CD4-positive, alpha-beta T cell treated with Interleukin-4 for 4 hours (primary cell): ENCODE results near the gene EXOC3L1.

Source experiments
- DNase-seq: peaks from one replicate; pipeline ENCODE4 v3.0.0-alpha.2; 2020

The EXOC3L1 gene

GRCh38 chr16:67180166-67180565 is 9.8 kb downstream of the EXOC3L1 start:
- no peak for DNase-seq

GRCh38 chr16:67179421-67180080 is 10.4 kb downstream of the EXOC3L1 start:
- no peak for DNase-seq

- peak; percentile 66 for DNase-seq
Measured at GRCh38 chr16:67177743-67178699, 11.9 kb downstream of the EXOC3L1 start.

GRCh38 chr16:67176662-67177061 is 13.3 kb downstream of the EXOC3L1 start:
- no peak for DNase-seq

GRCh38 chr16:67174706-67175231 is 15.2 kb downstream of the EXOC3L1 start:
- DNase-seq: no peak

DNA sequence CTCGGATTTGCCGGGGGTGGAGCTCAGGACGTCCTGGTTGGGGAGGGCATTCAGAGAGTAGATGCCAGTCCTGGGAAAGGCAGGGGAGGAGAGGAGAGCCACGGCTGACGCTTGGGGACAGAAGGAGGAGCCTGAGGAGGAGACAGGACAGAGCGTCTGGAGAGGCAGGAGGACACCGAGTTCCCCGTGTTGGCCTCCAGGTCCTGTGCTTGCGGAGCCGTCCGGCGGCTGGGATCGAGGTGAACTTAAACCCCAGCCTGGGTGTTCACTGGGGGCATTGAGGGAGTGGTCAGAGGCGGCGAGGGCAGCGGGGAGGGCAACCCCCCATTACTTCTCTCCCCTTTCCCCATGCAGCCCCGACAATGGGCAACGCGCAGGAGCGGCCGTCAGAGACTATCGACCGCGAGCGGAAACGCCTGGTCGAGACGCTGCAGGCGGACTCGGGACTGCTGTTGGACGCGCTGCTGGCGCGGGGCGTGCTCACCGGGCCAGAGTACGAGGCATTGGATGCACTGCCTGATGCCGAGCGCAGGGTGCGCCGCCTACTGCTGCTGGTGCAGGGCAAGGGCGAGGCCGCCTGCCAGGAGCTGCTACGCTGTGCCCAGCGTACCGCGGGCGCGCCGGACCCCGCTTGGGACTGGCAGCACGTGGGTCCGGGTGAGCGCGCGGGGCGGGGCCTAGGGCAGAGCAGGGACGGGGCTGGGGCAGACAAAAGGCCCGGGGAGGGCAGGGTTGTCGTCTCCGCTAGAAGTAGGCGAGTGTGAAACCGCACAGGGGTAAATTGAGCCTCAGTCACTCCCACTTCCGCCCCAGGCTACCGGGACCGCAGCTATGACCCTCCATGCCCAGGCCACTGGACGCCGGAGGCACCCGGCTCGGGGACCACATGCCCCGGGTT is 15.9 kb downstream of the EXOC3L1 start:
- peak; percentile 67 for DNase-seq

GRCh38 chr16:67173323-67173722 is 16.6 kb downstream of the EXOC3L1 start:
- no peak for DNase-seq

DNA sequence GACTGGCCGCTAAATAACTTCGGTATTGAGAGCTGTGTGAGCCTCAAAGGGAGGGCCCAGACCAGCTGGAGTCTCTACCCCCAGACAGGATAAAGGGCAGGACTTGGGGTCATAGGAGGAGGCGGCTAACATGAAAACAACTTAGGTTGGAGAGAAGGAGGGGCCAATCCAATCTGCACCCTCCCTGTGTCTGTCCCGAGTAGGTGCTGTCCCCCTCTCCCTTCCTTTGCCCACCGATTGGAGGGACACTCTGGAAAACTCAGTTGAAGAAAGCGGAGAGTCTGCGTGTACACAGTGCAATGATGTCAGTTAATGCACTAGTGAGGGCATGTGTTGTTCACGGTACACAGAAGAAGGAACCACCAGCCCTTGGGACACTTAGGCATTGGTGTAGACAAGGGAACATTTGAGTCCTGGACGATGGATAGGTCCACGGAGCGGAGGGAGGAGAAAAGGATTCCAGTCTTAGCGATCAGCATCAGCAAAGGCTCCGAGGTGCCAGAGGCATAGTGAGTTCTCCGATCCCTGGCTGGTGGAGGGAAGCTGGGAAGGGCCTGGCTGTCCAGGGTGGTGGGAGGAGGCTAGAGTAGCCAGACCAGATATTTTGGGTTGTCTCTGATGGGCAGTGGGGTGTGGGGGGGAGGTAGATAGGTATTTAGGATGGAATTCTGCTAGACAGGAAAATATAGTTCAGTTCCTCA is 18.8 kb downstream of the EXOC3L1 start:
- DNase-seq: no peak

- DNase-seq: no peak
Measured at GRCh38 chr16:67170168-67170948, 19.6 kb downstream of the EXOC3L1 start, which contains the start of gene NOL3. Gene NOL3 (plus strand): TSS chr16:67170538.

DNA sequence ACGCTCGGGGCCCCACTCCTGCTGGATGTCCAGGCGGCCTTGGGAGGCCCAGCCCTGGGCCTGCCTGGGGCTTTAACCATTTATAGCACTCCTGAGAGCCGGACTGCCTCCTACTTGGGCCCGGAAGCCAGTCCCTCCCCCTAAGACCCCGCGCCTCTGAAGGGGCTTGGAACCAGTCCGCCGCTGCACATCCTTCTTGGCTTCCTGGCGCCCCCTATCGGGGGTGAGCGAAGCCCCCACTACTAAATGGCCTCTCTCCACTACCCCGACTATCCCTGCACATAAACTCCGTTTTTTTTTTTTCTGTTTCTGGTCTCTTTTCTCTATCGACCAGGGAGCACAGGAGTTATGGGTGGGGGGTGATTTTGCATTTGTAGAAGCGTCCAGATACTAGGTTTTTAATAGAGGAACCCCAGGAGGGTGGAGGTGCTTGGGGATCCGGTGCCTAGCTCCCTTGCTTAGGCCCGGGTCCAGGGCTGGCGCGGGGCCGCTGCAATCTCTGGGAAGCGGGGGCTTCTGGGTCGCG is 20.2 kb downstream of the EXOC3L1 start:
- DNase-seq: no peak

- no peak for DNase-seq
Measured at GRCh38 chr16:67169011-67169451, 20.9 kb downstream of the EXOC3L1 start.

DNA sequence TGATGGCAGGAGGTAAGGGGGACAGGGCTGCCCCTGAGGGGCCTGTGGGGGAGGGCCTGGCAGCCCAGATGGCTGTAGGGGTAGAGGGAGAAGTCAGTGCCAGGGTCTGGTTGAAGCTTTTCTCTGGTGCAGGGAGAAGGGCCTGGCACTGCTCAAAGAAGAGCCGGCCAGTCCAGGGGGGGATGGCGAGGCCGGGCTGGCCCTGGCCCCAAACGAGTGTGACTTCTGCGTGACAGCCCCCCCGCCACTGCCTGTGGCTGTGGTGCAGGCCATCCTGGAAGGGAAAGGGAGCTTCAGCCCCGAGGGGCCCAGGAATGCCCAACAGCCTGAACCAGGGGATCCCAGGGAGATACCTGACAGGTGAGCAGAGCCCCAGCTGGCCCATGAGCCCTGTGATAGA is 22.3 kb downstream of the EXOC3L1 start:
- no peak for DNase-seq

DNA sequence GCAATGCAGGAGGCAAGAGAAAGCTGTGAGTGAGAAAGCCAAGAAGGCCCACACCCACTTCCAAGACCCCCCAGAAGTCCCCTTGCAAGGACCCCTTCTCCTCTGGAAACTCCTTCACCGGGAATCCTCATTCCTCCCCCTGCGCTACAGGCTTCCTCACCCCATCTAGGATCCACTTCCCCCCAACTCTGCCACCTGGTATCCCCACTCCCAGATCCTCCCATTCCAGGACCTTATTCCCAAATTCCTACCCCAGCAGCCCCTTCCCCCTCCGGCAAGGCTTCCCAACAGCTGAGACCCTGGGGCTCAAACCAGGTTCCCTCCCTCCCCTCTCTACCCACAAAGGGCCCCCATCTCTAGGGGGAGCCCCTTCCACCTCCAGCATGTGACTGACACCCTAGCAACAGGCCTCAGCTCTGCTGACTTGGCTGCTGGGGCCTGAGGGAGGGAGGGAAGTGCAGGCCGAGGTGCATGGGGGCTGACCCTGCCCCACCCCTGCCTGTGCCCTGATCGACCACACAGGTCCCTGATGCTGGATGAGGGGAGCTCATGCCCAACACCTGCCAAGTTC is 23.3 kb downstream of the EXOC3L1 start:
- no peak for DNase-seq

DNA sequence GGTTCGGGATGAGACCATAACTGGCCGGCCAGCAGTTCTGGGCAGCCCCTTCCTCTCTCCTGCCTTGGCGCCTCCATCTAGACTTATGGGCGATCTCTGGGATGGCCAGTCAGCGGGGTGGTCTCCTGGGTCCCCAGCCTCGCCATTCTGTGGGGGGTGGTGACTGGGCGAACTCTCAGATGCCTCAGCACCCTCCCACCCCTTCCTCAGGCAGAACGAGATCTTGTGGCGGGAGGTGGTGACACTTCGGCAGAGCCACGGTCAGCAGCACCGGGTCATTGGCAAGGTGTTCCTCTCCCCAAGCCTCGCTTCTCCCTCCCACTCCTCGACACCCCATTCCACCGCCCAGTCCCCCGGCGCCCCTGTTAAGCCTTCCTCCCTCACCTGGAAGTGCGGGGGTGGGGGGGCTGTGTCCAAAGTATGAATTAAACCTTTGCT is 23.8 kb downstream of the EXOC3L1 start:
- DNase-seq: no peak

DNA sequence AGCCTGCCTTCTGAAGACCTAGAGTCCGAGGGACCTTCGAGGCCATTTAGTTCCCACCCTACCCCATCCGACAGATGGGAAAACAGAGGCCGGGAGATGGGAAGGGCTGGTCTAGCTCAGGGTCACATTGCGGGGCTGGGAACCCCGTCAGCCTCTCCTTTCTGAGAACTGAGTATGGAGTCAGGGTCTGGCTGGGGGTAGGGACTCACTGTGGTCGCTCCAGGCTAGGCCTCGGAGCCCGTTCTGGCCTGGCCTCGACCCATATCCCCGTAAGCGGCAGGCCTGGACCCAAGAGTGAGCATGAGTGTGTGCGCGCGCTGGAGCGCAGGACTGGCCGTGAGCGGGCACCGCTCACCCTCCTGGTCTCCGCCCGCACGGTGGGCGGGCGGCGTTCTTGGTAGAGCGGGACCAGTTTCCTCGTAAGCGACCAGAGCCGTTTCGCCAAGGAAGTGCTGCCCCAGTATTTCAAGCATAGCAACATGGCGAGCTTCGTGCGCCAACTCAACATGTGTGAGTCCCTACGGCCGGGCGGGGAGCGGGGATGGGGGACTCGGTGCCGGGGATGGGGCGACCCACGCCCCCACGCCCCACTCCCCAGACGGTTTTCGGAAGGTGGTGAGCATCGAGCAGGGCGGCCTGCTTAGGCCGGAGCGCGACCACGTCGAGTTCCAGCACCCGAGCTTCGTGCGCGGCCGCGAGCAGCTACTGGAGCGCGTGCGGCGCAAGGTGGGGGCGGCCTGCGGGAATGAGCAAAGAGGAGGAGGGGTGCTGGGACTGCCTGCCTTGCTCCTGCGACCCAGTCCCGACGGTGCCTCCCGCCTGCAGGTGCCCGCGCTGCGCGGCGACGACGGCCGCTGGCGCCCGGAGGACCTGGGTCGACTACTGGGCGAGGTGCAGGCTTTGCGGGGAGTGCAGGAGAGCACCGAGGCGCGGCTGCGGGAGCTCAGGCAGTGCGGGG is 24.5 kb downstream of the EXOC3L1 start:
- no peak for DNase-seq

DNA sequence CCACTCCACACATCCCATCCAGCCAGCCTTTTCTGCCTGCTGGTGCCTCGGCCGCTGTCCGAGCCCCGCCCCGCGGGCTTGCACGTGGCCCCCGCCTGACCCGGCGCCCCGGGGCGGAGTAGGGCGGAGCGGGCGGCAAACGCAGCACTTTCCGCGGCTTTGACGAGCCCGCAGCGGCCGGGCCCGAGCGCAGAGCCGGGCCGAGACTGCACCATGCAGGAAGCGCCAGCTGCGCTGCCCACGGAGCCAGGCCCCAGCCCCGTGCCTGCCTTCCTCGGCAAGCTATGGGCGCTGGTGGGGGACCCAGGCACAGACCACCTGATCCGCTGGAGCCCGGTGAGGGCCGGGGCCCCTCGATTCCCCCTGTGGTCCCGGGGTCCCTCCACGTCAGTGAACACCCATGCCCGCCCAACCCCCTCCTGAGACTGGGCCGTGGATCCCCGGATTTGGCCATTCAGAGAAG is 25.3 kb downstream of the EXOC3L1 start, which contains the start of gene HSF4:
HSF4 (plus strand) TSS at position 147 of the 463 bp plus-strand sequence; CDS start at position 214, 67 bp downstream.
- no peak for DNase-seq

DNA sequence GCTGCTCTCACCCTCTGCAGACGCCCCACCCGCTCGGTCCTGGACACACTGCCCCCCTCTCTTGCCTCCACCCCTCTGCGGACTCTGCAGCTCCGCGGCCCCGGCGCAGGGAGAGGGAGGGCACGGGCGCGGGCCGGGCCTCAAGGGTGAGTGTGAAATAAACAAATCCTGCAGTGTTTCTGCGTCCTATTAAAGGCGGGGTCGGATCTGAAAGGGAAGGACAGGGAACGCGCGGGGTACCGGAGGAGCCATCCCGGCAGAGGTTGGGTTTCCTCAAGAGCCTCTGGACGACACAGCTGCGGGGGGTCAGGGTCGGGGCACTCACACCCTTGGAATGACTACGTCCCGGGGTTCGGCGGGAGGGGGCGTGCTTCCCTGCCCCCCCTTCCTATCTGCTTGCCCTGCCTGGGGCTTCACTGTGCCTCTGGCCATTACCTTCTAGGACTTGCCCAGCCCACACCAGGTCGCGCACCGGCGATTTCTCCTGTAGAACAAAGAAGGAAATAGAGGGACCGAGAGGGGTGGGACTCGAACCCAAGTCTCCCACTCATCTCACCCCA is 25.9 kb downstream of the EXOC3L1 start:
- DNase-seq: no peak

DNA sequence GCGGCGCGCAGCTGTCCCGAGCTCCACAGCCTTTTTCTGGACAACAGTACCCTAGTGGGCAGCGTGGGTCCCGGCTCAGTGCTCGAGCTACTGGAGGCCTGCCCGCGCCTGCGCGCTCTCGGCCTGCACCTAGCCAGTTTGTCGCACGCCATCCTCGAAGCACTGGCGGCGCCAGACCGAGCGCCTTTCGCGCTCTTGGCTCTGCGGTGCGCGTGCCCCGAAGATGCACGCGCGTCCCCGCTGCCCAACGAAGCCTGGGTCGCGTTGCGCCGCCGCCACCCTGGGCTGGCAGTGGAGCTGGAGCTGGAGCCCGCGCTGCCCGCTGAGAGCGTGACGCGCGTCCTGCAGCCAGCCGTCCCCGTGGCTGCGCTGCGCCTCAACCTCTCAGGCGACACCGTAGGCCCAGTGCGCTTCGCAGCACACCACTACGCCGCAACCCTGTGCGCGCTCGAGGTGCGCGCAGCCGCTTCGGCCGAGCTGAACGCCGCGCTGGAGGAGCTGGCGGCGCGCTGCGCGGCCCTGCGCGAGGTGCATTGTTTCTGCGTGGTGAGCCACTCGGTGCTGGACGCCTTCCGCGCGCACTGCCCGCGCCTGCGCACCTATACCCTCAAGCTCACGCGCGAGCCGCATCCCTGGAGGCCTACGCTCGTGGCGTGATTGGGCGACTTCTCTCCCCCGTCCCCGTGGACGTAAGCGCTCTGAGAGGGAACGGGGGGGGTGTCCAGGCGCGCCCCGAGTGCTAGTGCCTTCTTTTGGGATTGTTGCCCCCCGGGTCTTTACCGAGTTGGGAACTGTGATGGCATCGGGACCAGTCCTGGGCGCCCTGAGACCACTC is 26.6 kb downstream of the EXOC3L1 start:
- peak; percentile 44 for DNase-seq
